Raji (cell line): ENCODE measurements around the gene CSF1R.

Experiments used
- POLR2A ChIP-seq: IDR thresholded peaks from 2 replicates; pipeline ENCODE4 v1.6.1; 2011; ENCODE audit warnings: low read depth, low read length, control low read depth; ENCODE audit not compliant: insufficient read depth

Gene CSF1R

DNA sequence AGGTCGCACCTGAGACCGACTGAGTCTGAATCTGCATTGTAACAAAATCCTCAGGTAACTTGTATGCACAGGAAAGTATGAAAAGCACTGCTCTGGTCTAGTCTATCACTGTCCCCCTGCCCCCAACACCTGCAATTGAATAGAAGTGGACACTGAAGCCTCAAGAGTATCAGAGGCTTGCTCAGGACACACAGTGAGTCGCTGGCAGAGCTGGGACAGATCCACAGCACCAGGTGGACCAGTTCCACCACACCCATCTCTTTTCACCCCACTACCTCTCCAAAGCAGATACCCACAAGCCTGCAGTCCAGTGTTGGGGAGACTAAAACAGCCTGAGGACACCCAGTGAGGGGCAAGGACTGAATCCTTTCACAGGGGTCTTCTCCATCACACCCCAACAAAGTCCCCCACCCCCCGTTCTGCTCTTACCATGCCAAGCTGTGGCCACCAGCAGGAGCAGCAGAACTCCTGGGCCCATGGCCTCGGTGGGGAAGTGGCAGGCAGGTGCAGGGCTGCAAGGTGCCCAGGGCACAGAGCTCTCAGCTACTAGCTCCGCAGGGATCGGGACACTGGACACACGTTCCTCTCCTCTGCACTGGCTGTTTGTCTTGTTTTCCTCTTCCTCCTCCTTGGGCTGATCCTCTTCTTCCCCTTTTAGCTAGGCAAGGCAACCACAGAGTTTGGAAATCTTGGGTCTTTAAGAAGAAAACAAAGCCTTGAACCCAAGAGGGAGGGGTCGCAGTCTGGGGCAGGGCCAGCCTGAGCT lies at the start of gene CSF1R:
Gene CSF1R, minus strand, starts transcription at position 605 of the 766 bp plus-strand sequence. Its CDS starts 127 bp downstream, at position 478.
- no peak for TF ChIP-seq POLR2A

DNA sequence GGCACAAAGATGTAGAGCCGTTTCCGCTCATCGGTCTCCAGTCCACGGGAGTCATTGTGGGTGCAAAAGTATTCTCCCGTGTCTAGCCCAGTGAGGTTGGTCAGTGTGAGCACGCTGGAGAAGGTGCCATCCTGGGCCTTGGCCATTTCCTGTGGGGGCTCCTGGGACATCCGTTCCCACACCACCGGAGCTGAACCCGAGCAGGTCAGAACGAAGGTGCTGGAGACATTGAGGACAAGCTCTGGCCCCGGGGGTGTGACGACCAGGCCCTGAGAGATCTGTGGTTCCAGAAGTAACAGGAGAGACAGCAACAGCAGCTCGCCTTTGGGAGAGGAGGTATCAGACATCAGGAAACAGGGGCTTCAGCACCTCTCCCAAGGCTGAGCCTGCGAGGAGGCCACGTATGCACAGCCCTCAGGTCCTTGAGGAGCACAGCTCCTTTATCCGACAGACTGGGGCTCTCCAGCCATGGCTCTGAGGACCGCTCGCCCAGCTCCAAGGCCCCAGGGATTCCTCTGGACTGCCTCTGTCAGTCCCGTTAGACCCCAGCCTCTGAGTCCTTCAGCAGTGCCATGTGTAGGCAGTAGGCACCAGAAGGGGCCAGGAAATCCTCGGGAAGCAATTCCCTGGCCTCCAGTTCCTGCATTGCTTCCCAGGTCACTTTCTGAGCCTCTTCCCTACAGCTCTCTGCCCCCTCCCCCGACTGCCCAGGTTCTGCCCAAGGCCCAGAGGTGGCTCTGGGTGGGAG lies 49.4 kb upstream of the CSF1R start:
- no peak for TF ChIP-seq POLR2A

DNA sequence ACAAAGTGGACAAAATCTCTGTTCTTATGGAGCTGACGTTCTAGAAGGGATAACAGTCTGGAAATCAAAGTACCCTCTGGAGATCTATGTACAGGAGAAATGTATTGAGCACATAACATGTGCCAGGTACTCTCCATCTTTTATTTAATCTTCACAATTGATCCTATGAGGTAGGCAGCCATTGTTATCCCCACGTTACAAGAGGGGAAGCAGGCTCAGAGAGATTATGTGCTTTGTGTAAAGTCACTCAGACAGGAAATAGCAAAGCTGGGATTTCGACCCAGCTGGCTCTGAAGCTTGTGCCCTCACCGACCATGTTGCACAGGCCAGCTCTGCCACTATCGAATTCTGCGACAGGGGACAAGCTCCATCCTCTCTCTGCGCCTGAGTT lies 47.8 kb upstream of the CSF1R start:
- no peak for TF ChIP-seq POLR2A

DNA sequence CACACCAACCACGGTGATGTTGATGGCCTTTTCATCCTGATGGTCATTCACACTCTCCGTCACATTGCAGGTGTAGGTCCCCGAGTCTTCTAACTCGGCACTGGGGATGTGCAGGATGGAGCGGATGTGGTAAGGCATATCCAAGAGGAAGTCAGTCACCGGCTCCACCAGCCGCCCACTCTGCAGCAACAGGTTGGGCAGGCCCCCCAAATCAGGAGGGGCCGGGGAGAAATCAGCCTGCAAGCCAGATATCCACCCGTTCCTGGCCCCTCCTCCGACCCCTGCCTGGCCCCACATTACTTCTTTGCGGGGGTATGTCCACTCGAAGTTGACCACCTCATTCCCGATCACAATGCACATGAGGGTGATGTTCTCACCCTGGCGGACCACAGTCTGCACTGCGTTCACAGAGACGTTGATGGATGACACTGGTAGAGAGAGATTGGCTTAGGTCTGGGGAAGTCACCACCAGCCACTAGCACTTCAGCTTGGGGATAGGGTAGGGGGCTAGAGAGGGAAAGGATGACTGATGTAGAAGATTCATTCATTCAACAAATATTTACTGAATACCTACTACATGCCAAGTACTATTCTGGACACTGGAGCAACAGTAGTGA lies 47.3 kb upstream of the CSF1R start:
- TF ChIP-seq POLR2A = no peak

DNA sequence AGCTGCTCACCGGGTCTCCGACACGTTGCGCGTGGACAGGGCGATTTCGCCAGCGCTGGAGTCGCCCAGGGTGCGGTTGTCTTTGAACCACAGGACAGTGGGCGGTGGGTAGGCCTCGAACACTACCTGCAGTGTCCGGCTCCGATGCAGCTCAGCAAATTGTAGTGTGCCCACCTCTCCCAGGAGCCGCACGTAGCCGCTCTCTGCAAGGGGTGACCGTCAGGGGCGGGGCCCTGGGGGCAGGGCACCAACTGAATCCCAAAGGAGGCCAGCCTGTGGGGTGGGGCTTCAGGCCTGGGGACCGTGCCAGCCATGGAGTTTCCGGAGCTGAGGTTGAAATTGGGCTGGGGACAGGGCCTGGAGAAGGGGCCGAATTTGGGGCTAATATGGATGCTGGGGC lies 46.4 kb upstream of the CSF1R start:
- TF ChIP-seq POLR2A = no peak

DNA sequence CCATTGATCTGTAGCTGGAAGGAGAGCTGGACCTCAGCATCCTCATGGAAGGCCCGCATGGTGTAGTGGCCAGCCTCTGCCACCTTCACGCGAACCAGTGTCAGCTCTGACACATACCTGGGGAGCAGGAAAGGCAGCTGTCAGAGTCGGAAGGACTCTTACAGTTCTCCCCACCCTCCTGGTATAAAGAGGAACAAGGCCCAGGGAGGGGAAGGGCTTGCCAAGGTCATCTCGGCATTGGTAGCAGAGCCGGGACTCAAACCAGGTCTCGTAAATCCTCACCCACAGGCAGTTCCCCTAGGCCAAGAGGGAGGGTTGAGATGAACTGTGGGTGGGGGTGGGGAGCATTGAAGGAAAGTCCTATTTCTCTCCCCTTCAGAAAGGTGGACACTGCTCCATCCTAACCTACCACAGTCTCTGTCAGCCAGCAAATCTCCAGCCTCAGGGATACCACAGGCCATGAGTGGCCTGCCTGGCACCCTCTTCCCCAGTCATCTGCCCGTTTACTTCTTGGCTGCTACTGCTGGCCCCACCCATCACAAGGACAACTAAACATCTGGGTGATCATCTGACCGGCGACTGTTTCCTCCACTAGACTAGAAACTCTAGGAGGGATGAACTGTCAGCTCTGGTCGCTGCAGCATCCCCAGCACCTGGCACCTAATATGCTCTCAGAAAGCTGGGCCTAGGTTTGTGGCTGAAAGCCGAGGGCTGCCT lies 45.8 kb upstream of the CSF1R start:
- no peak for TF ChIP-seq POLR2A

DNA sequence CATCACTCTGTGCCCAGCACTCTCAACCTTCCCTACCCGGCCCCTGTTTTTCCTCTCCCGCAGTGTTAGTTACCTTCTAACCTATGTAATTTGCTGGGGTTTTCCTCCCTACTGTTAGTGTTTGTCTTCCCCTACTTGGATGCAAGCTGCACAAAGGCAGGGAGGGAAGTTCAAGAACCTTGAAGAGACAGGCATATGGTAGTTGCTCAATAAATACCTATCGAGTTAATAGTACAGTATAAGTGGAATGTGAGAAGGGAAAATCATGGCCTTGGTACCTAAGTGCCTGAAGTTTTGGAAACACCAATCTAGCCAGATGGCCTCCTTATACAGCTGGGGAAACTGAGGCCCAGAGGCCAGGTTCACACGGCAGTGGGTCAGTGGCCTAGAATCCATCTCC lies 45.1 kb upstream of the CSF1R start:
- TF ChIP-seq POLR2A = no peak

DNA sequence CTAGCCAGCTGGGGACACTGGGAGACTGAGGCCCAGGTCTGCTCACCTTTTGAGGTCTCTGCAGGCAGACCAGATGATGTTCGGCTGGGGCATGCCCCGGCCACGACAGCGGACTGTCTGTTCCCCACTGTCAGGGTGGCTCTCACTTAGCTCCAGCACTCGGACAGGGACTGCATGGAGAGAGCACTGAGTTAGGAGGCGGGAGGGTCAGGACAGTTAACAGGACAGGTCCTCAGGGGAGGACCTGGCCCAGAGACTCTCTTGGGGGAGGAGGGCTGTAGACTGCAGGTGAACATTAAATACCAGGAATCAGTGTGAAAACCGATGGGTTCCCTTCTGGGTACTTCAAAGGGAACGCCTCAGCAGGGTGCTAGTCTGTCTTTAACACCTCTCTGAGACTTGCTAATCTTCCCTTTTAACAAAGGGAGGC lies 44.2 kb upstream of the CSF1R start:
- TF ChIP-seq POLR2A = no peak

DNA sequence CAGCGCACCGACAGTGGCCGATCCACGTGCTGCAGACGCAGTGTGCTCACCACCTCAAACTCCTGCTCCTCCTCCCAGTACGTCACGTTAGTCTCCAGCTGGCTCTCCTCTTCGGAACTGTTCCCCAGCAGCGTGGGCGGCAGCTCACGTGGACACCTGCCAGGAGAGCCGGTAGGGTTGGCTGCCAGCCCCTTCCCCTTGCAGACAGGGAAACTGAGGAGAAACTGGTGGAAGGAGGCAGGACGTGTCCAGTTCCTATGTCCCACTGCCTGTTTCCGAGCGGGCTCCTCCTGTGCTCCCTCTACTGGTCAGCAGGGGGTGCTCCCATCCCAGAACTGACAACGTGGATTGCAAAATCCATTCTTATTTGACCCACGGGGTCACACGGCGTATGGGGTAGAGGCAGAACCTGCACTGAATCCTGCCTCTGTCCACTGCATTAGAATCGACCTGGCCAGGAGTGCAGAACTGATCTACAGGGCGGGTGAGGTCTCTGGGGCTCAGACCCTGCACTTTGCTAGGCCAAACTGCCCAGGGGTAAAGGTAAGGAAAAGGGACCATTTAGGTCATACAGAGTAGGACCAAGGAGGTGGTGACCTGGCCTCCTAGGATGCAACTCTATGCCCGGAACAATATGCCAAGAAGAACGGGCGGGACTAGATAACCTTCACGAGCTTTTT lies 43.6 kb upstream of the CSF1R start:
- no peak for TF ChIP-seq POLR2A

DNA sequence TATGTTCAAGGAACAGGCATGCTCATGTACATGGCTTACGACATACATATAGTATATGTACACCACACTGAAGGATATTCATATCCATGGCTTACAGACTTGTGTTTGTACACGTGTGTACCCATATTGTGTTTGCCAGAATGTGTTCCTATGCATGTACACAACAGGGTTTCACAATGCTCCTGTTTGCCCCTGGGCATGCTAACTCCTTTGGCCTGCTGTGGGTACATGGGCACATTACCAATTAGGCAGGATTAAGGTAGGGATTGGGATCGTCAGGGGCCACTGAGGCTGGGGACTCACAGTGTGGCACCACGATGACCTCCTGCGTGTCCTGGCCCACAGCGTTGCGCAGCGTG lies 43.1 kb upstream of the CSF1R start:
- no peak for TF ChIP-seq POLR2A

DNA sequence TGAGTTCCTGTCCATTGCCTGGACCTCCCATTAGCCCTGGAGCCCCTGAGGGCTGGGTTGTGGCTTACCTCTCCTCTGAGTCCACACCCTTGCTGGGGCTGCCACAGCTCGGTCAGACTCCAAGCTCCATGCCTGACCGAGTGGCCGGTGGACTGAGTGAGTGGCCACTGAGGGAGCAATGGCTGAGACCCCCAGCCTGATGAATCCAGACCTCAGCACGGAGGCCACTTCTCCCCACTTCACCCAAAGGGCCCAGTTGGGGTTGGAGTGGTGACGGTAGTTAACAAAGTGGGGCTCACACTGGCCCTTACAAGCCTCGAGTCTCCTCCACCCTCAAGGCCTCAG lies 40.5 kb upstream of the CSF1R start:
- TF ChIP-seq POLR2A = no peak

DNA sequence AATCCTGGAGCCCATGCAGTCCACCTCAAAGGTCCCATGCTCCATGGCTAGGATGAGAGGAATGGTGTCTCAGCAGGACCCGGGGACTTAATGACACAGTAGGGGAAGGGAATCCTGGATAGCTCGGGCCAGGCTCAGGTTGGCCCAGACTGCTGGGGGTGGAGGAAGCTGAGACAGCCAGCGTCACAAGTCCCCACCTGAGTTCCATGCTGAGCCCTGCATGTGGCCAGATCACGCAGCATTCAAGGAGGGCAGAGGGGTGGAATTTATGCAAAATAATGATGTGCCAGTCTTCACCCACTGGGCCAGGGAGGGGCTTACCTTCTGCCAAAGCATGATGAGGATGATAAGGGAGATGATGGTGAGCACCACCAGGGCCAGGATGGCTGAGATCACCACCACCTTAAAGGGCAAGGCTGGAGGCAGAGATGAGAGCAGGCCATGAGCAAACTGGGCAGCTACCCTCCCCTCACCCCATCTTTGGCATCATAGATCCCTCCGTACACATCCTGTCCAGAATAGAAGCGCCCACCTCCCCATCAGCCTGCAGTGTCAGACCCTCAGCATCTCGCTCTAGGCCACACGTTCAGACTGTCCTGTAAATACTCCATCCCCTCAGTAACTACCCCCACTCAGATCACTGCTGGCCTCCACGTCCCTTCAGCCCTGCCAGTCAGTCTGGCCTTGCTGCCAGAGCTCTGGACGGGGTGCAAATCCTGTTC lies 40.0 kb upstream of the CSF1R start:
- TF ChIP-seq POLR2A = no peak

DNA sequence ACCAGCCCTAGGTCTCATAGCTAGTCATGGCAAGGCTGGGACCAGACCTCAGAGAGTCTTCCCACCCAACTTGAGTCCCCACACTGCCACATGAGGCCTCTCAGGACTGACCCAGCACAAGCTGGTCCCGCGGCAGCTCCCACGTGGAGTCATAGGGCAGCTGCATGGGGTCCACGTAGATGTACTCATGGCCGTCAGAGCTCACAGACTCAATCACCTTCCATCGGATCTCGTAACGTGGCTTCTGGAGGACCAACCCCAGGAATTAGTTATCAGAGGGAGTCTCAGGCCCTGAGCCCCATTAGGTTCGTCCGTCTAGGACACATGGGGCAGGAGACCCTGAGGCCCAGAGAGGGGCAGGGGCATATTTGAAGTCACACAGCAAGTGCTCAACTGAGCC lies 39.0 kb upstream of the CSF1R start:
- no peak for TF ChIP-seq POLR2A

DNA sequence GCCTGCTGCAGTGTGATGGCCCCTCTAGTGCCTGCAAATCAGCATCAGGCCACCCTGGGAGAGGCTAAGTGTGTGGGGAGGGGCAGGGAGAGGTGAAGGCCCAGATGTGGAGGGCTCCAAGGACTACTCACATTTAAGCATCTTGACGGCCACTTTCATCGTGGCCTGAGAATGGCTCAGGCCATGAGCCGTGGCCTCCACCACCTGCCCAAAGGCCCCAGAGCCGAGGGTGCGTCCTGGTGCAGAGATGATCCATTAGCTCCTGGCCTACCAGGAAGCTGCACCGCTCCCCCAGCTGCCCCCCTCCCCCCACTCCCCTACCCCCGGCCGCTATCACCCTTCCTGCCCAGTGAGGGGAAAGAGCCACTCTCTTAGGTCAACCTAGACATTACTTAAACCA lies 38.2 kb upstream of the CSF1R start:
- TF ChIP-seq POLR2A = no peak
